OCI-LY7 (cell line): ENCODE results near the gene KLHL3.

ENCODE experiments used
- EZH2phosphoT487 ChIP-seq: fragments of 200-600 bp; sonication (generic); IDR thresholded peaks from 2 replicates; pipeline ENCODE4 v1.6.1; 2018; ENCODE audit warnings: low read depth, borderline replicate concordance, mild to moderate bottlenecking, mixed run types, antibody characterized with exemption, low read length, moderate library complexity, mixed read lengths
- TF ChIP-seq, protein P1 (sequence below): fragments of 200-600 bp; sonication (generic); conservative IDR thresholded peaks from 2 replicates; pipeline ENCODE4 v1.5.1; 2014; ENCODE audit warnings: mild to moderate bottlenecking, antibody characterized with exemption, low read length, moderate library complexity, mixed read lengths

DNA sequence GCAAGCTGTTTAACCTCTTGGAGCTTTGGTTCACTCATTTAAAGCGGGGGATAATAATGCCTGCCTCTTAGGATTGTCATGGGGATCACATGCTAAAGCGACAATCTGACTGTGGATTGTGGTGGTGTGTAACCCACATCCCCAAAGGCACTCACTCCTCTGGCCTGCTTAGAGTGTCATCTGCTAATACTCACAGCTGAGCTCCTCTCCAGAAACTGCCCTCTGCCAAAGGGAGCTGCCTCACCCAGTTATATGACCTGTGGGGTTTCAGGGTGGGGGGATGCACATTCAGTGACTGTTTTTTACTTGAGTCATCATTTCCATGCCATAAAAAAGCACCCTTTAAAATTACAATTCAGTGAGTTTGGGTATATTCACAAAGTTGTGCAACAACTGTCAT, 126.8 kb downstream of the KLHL3 start:
- no peak for TF ChIP-seq EZH2phosphoT487
- TF ChIP-seq, protein P1, sequence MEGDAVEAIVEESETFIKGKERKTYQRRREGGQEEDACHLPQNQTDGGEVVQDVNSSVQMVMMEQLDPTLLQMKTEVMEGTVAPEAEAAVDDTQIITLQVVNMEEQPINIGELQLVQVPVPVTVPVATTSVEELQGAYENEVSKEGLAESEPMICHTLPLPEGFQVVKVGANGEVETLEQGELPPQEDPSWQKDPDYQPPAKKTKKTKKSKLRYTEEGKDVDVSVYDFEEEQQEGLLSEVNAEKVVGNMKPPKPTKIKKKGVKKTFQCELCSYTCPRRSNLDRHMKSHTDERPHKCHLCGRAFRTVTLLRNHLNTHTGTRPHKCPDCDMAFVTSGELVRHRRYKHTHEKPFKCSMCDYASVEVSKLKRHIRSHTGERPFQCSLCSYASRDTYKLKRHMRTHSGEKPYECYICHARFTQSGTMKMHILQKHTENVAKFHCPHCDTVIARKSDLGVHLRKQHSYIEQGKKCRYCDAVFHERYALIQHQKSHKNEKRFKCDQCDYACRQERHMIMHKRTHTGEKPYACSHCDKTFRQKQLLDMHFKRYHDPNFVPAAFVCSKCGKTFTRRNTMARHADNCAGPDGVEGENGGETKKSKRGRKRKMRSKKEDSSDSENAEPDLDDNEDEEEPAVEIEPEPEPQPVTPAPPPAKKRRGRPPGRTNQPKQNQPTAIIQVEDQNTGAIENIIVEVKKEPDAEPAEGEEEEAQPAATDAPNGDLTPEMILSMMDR = no peak
